Smooth muscle cell (in vitro differentiated cells): Measurements from ENCODE around the gene HHIPL1. TPM values are rescaled to one million over a fixed set of nuclear protein-coding genes. Genes with fewer than 3 reads are reported as not detected.

ENCODE experiments used
- DNase-seq: peaks from one replicate; lab custom pipeline; 2025; ENCODE audit not compliant: unreplicated experiment; lab: John Stamatoyannopoulos, UW
- H2AFZ ChIP-seq: fragments of 200-600 bp; sonication (generic); 2 replicates; pipeline ENCODE4 v1.6.0; 2016; ENCODE audit warnings: antibody characterized with exemption, low read depth, mild to moderate bottlenecking
- H3F3A ChIP-seq: fragments of 200-600 bp; sonication (generic); 2 replicates; pipeline ENCODE4 v1.6.0; 2017; ENCODE audit warnings: antibody characterized with exemption, low read depth
- H3K27ac ChIP-seq: fragments of 200-600 bp; sonication (generic); 2 replicates; pipeline ENCODE4 v1.5.1; 2016; ENCODE audit warnings: low read depth, mild to moderate bottlenecking
- H3K27me3 ChIP-seq: fragments of 200-600 bp; sonication (generic); 2 replicates; pipeline ENCODE4 v1.6.1; 2016; ENCODE audit warnings: low read depth, mild to moderate bottlenecking
- H3K36me3 ChIP-seq: fragments of 200-600 bp; sonication (generic); 2 replicates; pipeline ENCODE4 v1.5.1; 2016; ENCODE audit warnings: low read depth
- H3K4me1 ChIP-seq: fragments of 200-600 bp; sonication (generic); 2 replicates; pipeline ENCODE4 v1.5.1; 2016; ENCODE audit warnings: low read depth
- H3K4me2 ChIP-seq: fragments of 200-600 bp; sonication (generic); 2 replicates; pipeline ENCODE4 v1.6.0; 2016; ENCODE audit warnings: mild to moderate bottlenecking
- H3K4me3 ChIP-seq: fragments of 200-600 bp; sonication (generic); 2 replicates; pipeline ENCODE4 v1.5.1; 2016; ENCODE audit warnings: mild to moderate bottlenecking
- H3K79me2 ChIP-seq: fragments of 200-600 bp; sonication (generic); 2 replicates; pipeline ENCODE4 v1.6.0; 2016; ENCODE audit warnings: low read depth, mild to moderate bottlenecking
- H3K9ac ChIP-seq: fragments of 200-600 bp; sonication (generic); 2 replicates; pipeline ENCODE4 v1.6.0; 2016; ENCODE audit warnings: low read depth
- H3K9me3 ChIP-seq: fragments of 200-600 bp; sonication (generic); replicated peaks from 2 replicates; pipeline ENCODE4 v1.5.1; 2016; ENCODE audit warnings: low read depth
- H4K20me1 ChIP-seq: fragments of 200-600 bp; sonication (generic); 2 replicates; pipeline ENCODE4 v1.6.0; 2016; ENCODE audit warnings: low read depth
- whole genome bisulfite sequencing: methylation state at CpG from one replicate; pipeline ENCODE4 v1.1.7; 2016; ENCODE audit warnings: low lambda C conversion rate; 5-methylcytosine and 5-hydroxymethylcytosine counted together
- polyA plus RNA-seq: library from polyadenylated mRNA; unstranded; fragments of >200 nt; fragmentation: Nextera tagmentation; extraction: Ambion mirVana; gene quantifications from 2 replicates; pipeline ENCODE4 v1.2.1, GENCODE V29; 2016
- total RNA-seq: library from RNA; depleted of rRNA; stranded (reverse); fragments of >200 nt; gene quantifications from 2 replicates; pipeline ENCODE4 v1.2.3, GENCODE V29; 2014
- TF ChIP-seq, protein P1 (sequence below): fragments of 200-600 bp; sonication (generic); IDR thresholded peaks from 2 replicates; pipeline ENCODE4 v1.5.1; 2017; ENCODE audit warnings: borderline replicate concordance, mild to moderate bottlenecking, antibody characterized with exemption; ENCODE audit not compliant: insufficient read depth, poor library complexity, severe bottlenecking

HHIPL1 gene
- total and polyA plus RNA-seq, 2 experiments from 2014 or later = 9.6 to 11.9 TPM

DNA sequence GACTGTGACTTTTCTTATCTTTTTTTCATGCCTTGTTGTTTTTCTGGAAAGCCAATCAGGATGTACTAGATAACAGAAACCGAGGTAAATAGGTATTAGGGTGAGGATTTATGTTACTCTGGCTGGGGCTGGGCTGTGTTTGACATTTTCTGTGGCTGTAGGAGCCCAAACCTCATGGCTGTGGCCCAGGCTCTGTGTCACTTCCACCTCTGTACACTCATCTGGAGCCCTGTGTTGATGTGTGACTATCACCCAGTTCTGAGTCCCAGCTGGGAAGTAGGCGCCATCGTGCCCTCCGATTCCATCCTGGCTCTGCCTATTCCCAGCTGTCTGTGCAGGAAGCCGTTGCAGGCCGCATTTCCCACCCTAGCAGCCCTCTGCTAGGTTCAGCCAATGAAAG, 1.6 kb upstream of the HHIPL1 start:
- 69% methylated on average over 6 of the region's 6 CpGs for WGBS
- Histone ChIP-seq H3K9ac (peak overlapping the region; percentile 27), H3K36me3 (no peaks in the 10 kb centered on the region), H2AFZ (no peak overlapping the region), H3K27ac (peak overlapping the region; percentile 65), H3K9me3 (no peaks in the 10 kb centered on the region), H3K4me1 (peaks cover 7% of the 10 kb centered on the region), H3K27me3 (no peaks in the 10 kb centered on the region), H4K20me1 (no peaks in the 10 kb centered on the region), H3K79me2 (no peaks in the 10 kb centered on the region), H3K4me2 (no peak overlapping the region), H3F3A (no peaks in the 10 kb centered on the region), H3K4me3 (no peak overlapping the region)
- TF ChIP-seq, protein P1, sequence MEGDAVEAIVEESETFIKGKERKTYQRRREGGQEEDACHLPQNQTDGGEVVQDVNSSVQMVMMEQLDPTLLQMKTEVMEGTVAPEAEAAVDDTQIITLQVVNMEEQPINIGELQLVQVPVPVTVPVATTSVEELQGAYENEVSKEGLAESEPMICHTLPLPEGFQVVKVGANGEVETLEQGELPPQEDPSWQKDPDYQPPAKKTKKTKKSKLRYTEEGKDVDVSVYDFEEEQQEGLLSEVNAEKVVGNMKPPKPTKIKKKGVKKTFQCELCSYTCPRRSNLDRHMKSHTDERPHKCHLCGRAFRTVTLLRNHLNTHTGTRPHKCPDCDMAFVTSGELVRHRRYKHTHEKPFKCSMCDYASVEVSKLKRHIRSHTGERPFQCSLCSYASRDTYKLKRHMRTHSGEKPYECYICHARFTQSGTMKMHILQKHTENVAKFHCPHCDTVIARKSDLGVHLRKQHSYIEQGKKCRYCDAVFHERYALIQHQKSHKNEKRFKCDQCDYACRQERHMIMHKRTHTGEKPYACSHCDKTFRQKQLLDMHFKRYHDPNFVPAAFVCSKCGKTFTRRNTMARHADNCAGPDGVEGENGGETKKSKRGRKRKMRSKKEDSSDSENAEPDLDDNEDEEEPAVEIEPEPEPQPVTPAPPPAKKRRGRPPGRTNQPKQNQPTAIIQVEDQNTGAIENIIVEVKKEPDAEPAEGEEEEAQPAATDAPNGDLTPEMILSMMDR = no peak
- no peak for DNase-seq

DNA sequence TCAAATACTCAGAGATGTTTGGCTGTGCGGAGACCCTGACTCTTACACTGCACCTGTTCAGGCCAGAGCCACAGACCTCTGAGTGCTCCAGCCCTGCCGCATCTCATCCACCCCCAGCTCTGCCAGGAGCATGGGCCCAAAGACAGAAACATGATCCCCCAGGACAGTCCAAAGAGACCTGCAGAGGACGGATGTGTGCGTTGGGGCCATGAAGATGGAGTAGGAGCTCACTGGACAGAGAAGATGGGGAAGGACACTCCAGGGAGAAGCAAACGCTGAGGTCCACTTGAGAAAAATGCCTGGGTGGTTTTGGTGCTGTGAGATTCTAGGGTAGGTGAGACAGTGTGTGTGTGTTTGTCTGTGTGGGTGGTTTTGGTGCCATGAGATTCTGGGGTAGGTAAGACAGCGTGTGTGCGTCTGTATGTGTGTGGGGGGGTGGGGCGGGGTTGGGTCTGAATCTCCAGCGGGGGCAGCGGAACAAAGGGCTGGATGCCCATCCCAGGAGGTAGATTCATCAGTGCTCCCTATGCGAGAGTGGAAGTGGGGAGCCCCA, 818 bp upstream of the HHIPL1 start:
- WGBS = 86% methylated on average over 11 of the region's 11 CpGs
- H3K9ac ChIP-seq = no peak overlapping the region
- TF ChIP-seq, protein P1 = no peak

DNA sequence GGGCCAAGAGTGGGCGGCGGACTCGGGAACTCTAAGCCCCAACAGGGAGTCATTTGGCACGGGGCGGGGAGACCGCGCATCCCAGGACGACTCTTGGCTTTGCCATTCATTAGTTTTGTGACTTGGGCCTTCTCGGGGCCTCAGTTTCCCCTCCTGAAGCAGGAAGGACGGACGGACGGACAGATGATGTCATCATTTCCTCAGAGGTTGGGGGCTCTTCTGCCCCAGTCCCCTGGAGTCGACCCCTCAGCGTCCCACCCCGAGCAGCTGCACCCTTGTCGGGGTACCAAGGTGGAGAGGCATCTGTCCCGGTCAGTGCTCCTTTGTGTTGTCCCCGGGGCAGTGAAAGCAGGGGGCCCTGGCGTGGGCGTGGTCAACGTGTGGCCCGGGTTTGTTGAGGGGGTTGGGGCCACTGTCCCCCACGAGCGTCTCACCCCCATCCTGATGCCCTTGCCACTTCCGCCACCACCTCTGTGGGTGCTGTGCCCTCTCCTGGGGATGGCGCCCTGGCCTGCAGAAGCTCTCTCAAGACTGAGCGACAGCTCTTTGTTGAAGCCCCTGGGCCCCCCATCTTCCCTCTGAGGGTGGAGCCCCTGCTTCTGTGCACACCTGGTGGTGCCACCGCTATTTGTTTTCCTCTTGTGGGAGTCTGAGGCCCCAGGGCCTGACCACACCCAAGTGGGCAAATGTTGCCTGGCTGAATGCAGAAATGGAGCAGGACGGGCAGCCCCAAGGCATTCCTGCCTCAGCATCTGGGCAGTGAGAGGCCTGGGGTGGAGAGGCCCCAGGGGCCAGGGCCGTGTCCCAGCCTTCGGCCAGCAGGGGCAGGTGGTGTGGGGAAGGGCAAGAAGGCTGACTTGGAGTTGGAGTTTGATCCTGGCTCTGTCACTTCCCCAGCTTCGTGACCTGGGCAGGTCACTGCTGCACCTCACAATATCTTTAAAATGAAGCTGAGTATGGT, 896 bp downstream of the HHIPL1 start:
- Histone ChIP-seq H3K9ac (peak overlapping the region; percentile 57), H3K4me1 (peaks cover 7% of the 10 kb centered on the region), H3F3A (no peaks in the 10 kb centered on the region), H3K36me3 (no peaks in the 10 kb centered on the region), H3K4me2 (peak overlapping the region; percentile 85), H4K20me1 (no peaks in the 10 kb centered on the region), H3K27ac (no peak overlapping the region), H3K27me3 (no peaks in the 10 kb centered on the region), H3K79me2 (no peaks in the 10 kb centered on the region), H3K9me3 (no peaks in the 10 kb centered on the region), H3K4me3 (peak overlapping the region; percentile 43), H2AFZ (peak overlapping the region; percentile 89)
- DNase-seq = no peak
- 65% methylated on average over 32 of the region's 32 CpGs for WGBS
- TF ChIP-seq, protein P1 = no peak

More for the DNA sequence above, 818 bp upstream of the HHIPL1 start:
- Histone ChIP-seq H3F3A (no peaks in the 10 kb centered on the region), H3K27me3 (no peaks in the 10 kb centered on the region), H3K4me1 (peaks cover 7% of the 10 kb centered on the region), H3K4me3 (no peak overlapping the region), H3K79me2 (no peaks in the 10 kb centered on the region), H3K4me2 (no peak overlapping the region), H2AFZ (no peak overlapping the region), H3K36me3 (no peaks in the 10 kb centered on the region), H3K9me3 (no peaks in the 10 kb centered on the region), H3K27ac (no peak overlapping the region), H4K20me1 (no peaks in the 10 kb centered on the region)
- DNase-seq = no peak
